K562 (cell line): ENCODE data around the gene PAQR4. TPM values are rescaled to one million over a fixed set of nuclear protein-coding genes. Genes with fewer than 3 reads are reported as not detected.
A peak's percentile ranks its signal among the peaks of the same experiment; 100 is the strongest.

ENCODE experiments used
- CEBPB ChIP-seq: fragments of 450-650 bp; IDR thresholded peaks from 2 replicates; pipeline ENCODE4 v1.6.1; 2016; ENCODE audit warnings: missing genetic modification characterization, missing compliant biosample characterization
- FOXJ2 ChIP-seq: fragments of 200-800 bp; sonication (Bioruptor generic); IDR thresholded peaks from 2 replicates; pipeline ENCODE4 v1.6.1; 2016; ENCODE audit warnings: missing genetic modification characterization, missing compliant biosample characterization
- RAD51 ChIP-seq: fragments of 450-650 bp; IDR thresholded peaks from 2 replicates; pipeline ENCODE4 v1.7.1; 2016; ENCODE audit warnings: low read depth, mild to moderate bottlenecking, borderline replicate concordance
- SMC3 ChIP-seq: conservative IDR thresholded peaks from 2 replicates; pipeline ENCODE4 v1.6.1; 2011; ENCODE audit warnings: low read depth, low read length, improper control_type of control experiment; ENCODE audit not compliant: insufficient read depth
- STAG1 ChIP-seq: sonication (generic); formaldehyde crosslinking; IDR thresholded peaks from 2 replicates; pipeline ENCODE4 v1.5.0; 2020; ENCODE audit warnings: missing genetic modification reagents, borderline replicate concordance
- TAF1 ChIP-seq: IDR thresholded peaks from 2 replicates; pipeline ENCODE4 v1.6.1; 2011; ENCODE audit warnings: mild to moderate bottlenecking, low read length, moderate library complexity; ENCODE audit not compliant: insufficient read depth, control insufficient read depth, severe bottlenecking; ENCODE audit errors: extremely low read depth
- TOE1 ChIP-seq, 2 experiments: fragments of 450-650 bp in 1 of 2; sonication (generic) in 1 of 2; formaldehyde crosslinking in 1 of 2; IDR thresholded peaks; 2 replicates each; pipeline versions ENCODE4 v1.7.1 to v1.8.0; 2016 to 2022; ENCODE audit warnings: borderline replicate concordance in 2 of 2, mild to moderate bottlenecking in 2 of 2, antibody characterized with exemption in 1 of 2, inconsistent platforms in 1 of 2, low read depth in 1 of 2, missing genetic modification reagents in 1 of 2, moderate library complexity in 1 of 2
- ZBTB7A ChIP-seq: IDR thresholded peaks from 2 replicates; pipeline ENCODE4 v1.6.1; 2011; ENCODE audit warnings: low read depth, mild to moderate bottlenecking, low read length, moderate library complexity, borderline replicate concordance; ENCODE audit not compliant: control insufficient read depth
- polyA plus RNA-seq, 8 experiments: library from polyadenylated mRNA; depleted of rRNA in 4 of 8; stranded (reverse) in 5 of 8; unstranded in 3 of 8; fragments of >200 nt; fragmentation: Nextera tagmentation in 2 of 8; fragmentation: Illumina TruSeq in 1 of 8; extraction: Ambion mirVana in 2 of 8; extraction: Trizol in 1 of 8; gene quantifications; 2 replicates each; pipeline versions ENCODE4 v1.2.1 to v1.2.3, GENCODE V29; 2011 to 2014; ENCODE audit warnings: inconsistent platforms in 1 of 8, missing spikeins in 1 of 8
- total RNA-seq, 7 experiments: library from RNA; depleted of rRNA in 6 of 7; stranded (reverse); fragments of >200 nt in 6 of 7; fragmentation: Illumina TruSeq in 2 of 7; extraction: Trizol in 2 of 7; gene quantifications; 2 replicates each; pipeline versions ENCODE4 v1.2.1 to v1.2.3, GENCODE V29; 2011 to 2021; ENCODE audit warnings: low replicate concordance in 1 of 7
- TF ChIP-seq, protein P1 (sequence below): sonication (generic); formaldehyde crosslinking; IDR thresholded peaks from 2 replicates; pipeline ENCODE4 v1.5.0; 2020; ENCODE audit warnings: missing genetic modification reagents
- TF ChIP-seq, protein P2 (sequence below), 2 experiments: fragments of 450-650 bp; formaldehyde crosslinking in 1 of 2; IDR thresholded peaks; 2 replicates each; pipeline versions ENCODE4 v1.4.0 to v1.6.1; 2014 to 2020; ENCODE audit warnings: mild to moderate bottlenecking in 2 of 2, borderline replicate concordance in 1 of 2, low read depth in 1 of 2
- TF ChIP-seq, protein P3 (sequence below), 3 experiments: IDR thresholded peaks in 2 of 3; conservative IDR thresholded peaks in 1 of 3; 2 replicates each; pipeline ENCODE4 v1.5.1; 2011 to 2012; ENCODE audit warnings: low read length in 3 of 3, mild to moderate bottlenecking in 3 of 3, control low read depth in 2 of 3, improper control_type of control experiment in 1 of 3, inconsistent platforms in 1 of 3, low read depth in 1 of 3, mixed read lengths in 1 of 3, moderate library complexity in 1 of 3; ENCODE audit not compliant: insufficient read depth in 2 of 3

Gene PAQR4
- total and polyA plus RNA-seq, 9 of the 15 experiments (the other 6 are each of a cell fraction or from before 2014, with no cell fraction given) = 0.62 to 40.4 (median 19.5) TPM

DNA sequence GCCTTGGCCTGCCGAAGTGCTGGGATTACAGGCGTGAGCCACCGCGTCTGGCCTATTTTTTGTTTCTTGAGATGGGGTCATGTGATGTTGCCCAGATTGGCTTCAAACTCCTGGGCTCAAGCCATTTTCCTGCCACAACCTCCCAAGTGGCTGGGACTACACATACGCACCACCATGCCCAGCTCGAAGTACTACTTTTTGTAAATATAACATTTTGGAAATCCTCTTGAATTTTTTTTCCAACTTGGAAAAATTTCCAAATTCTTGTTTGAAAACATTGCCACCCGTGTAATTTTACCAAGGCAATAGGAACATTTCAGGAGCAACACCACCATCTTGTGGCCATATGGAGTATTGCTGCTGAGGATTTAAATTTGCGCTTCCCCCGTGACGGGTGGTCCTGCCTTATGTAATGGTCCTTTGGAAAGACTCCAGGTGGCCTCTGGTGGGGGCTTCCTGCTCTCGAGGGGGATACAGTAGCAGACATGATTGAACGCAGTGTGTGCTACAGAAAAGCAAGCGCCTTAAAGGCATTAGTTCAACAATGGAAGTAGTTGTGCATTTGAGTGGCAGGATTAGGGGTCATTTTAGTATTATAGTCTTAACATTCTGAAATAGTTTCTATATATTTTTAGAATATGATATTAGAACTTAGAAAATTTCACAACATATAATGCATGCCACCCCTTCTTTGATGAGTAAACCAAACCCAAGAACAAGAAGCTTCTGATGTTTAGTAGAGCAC is 49.5 kb upstream of the PAQR4 start (continued):
- TF ChIP-seq, protein P1, sequence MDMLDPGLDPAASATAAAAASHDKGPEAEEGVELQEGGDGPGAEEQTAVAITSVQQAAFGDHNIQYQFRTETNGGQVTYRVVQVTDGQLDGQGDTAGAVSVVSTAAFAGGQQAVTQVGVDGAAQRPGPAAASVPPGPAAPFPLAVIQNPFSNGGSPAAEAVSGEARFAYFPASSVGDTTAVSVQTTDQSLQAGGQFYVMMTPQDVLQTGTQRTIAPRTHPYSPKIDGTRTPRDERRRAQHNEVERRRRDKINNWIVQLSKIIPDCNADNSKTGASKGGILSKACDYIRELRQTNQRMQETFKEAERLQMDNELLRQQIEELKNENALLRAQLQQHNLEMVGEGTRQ (CRISPR knock-in tag) = peak; percentile 27; the same call in 1 of the 2 replicates
- TF ChIP-seq SMC3 (peak; percentile 74), CEBPB (0 out of 2 replicates have a peak, but pooled peaks have one; percentile 6), STAG1 (CRISPR knock-in tag) (peak; percentile 55; the same call in 1 of the 2 replicates), ZBTB7A (peak; percentile 61; the same call in 1 of the 2 replicates), FOXJ2 (tag) (0 out of 2 replicates have a peak, but pooled peaks have one; percentile 18), TOE1 (IDR thresholded peaks at IDR 0.05; ENCODE audit: borderline replicate concordance) (peak; percentile 75; the same call in 1 of the 2 replicates), TOE1 (CRISPR knock-in tag; IDR thresholded peaks at IDR 0.05; ENCODE audit: borderline replicate concordance, low read depth) (no peak), TAF1 (no peak), RAD51 (peak; percentile 40; the same call in 1 of the 2 replicates)
- TF ChIP-seq, protein P2, sequence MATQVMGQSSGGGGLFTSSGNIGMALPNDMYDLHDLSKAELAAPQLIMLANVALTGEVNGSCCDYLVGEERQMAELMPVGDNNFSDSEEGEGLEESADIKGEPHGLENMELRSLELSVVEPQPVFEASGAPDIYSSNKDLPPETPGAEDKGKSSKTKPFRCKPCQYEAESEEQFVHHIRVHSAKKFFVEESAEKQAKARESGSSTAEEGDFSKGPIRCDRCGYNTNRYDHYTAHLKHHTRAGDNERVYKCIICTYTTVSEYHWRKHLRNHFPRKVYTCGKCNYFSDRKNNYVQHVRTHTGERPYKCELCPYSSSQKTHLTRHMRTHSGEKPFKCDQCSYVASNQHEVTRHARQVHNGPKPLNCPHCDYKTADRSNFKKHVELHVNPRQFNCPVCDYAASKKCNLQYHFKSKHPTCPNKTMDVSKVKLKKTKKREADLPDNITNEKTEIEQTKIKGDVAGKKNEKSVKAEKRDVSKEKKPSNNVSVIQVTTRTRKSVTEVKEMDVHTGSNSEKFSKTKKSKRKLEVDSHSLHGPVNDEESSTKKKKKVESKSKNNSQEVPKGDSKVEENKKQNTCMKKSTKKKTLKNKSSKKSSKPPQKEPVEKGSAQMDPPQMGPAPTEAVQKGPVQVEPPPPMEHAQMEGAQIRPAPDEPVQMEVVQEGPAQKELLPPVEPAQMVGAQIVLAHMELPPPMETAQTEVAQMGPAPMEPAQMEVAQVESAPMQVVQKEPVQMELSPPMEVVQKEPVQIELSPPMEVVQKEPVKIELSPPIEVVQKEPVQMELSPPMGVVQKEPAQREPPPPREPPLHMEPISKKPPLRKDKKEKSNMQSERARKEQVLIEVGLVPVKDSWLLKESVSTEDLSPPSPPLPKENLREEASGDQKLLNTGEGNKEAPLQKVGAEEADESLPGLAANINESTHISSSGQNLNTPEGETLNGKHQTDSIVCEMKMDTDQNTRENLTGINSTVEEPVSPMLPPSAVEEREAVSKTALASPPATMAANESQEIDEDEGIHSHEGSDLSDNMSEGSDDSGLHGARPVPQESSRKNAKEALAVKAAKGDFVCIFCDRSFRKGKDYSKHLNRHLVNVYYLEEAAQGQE (IDR thresholded peaks at IDR 0.05; ENCODE audit: borderline replicate concordance) = peak; percentile 70; the same call in 1 of the 2 replicates
- TF ChIP-seq, protein P2 (CRISPR knock-in tag; IDR thresholded peaks at IDR 0.05; ENCODE audit: low read depth) = no peak
- TF ChIP-seq, protein P3, sequence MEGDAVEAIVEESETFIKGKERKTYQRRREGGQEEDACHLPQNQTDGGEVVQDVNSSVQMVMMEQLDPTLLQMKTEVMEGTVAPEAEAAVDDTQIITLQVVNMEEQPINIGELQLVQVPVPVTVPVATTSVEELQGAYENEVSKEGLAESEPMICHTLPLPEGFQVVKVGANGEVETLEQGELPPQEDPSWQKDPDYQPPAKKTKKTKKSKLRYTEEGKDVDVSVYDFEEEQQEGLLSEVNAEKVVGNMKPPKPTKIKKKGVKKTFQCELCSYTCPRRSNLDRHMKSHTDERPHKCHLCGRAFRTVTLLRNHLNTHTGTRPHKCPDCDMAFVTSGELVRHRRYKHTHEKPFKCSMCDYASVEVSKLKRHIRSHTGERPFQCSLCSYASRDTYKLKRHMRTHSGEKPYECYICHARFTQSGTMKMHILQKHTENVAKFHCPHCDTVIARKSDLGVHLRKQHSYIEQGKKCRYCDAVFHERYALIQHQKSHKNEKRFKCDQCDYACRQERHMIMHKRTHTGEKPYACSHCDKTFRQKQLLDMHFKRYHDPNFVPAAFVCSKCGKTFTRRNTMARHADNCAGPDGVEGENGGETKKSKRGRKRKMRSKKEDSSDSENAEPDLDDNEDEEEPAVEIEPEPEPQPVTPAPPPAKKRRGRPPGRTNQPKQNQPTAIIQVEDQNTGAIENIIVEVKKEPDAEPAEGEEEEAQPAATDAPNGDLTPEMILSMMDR (IDR thresholded peaks at IDR 0.05 in 2 of 3, conservative IDR thresholded peaks at IDR 0.05 in 1 of 3; ENCODE audit: insufficient read depth in 2 of 3, low read depth in 1 of 3, low read length in 3 of 3) = peak; percentile 78 to 87 (median 86)
